ENCODE results near the gene FKBP2.

DNA sequence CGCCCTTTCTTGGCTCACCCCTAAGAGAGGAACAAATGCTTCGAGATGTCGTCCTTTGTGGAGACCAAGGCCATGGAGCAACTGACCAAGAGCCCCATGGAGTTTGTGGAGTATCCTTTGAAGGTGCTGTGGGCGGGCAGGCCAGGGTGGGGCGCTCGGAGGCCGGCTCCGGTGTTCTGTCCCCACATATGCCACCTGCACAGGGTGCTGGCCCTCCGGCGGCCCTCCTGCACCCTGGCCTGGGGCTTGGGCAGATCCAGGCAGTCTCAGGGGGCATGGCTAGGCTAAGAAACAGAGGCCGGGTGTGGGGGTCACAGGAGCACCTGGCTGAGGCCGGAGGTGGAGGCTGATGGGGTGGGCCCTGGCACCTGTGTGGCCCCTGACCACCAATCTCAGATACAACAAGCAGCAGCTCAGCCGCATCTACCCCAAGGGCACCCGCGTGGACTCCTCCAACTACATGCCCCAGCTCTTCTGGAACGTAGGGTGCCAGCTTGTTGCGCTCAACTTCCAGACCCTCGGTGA lies 20.7 kb downstream of the FKBP2 start:
- TF ChIP-seq, protein P1, sequence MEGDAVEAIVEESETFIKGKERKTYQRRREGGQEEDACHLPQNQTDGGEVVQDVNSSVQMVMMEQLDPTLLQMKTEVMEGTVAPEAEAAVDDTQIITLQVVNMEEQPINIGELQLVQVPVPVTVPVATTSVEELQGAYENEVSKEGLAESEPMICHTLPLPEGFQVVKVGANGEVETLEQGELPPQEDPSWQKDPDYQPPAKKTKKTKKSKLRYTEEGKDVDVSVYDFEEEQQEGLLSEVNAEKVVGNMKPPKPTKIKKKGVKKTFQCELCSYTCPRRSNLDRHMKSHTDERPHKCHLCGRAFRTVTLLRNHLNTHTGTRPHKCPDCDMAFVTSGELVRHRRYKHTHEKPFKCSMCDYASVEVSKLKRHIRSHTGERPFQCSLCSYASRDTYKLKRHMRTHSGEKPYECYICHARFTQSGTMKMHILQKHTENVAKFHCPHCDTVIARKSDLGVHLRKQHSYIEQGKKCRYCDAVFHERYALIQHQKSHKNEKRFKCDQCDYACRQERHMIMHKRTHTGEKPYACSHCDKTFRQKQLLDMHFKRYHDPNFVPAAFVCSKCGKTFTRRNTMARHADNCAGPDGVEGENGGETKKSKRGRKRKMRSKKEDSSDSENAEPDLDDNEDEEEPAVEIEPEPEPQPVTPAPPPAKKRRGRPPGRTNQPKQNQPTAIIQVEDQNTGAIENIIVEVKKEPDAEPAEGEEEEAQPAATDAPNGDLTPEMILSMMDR (IDR thresholded peaks at IDR 0.05), result no peak
- TF ChIP-seq POLR2A (IDR thresholded peaks at IDR 0.05), result no peak
